ENCODE measurements around the gene CXCL14.

DNA sequence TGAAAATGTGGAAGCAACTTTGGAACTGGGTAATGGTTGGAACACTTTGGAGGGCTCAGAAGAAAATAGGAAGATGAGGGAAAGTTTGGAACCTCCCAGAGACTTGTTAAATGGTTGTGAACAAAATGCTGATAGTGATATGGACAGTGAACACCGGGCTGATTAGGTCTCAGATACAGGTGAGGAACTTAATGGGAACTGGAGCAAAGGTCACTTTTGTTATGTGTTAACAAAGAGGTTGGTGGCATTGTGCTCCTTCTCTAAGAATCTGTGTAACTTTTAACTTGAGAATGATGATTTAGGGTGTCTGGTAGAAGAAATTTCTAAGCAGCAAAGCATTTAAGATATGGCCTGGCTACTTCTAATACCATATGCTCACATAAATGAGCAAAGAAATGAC, 36.4 kb upstream of the CXCL14 start:
- TF ChIP-seq, protein P1, sequence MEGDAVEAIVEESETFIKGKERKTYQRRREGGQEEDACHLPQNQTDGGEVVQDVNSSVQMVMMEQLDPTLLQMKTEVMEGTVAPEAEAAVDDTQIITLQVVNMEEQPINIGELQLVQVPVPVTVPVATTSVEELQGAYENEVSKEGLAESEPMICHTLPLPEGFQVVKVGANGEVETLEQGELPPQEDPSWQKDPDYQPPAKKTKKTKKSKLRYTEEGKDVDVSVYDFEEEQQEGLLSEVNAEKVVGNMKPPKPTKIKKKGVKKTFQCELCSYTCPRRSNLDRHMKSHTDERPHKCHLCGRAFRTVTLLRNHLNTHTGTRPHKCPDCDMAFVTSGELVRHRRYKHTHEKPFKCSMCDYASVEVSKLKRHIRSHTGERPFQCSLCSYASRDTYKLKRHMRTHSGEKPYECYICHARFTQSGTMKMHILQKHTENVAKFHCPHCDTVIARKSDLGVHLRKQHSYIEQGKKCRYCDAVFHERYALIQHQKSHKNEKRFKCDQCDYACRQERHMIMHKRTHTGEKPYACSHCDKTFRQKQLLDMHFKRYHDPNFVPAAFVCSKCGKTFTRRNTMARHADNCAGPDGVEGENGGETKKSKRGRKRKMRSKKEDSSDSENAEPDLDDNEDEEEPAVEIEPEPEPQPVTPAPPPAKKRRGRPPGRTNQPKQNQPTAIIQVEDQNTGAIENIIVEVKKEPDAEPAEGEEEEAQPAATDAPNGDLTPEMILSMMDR (conservative IDR thresholded peaks at IDR 0.05; ENCODE audit: low read depth, low read length) = no peak
- TF ChIP-seq EZH2 (IDR thresholded peaks at IDR 0.05; ENCODE audit: borderline replicate concordance, low read depth, low read length, poor library complexity, severe bottlenecking) = no peak
